ENCODE results near the gene A3GALT2.

Gene A3GALT2

GRCh38 chr1:33329600-33330305 is 8.9 kb upstream of the A3GALT2 start:
- Histone ChIP-seq H3K4me1 (ENCODE audit: control insufficient read depth, insufficient read depth, low read length) (no peaks in the 10 kb centered on the region), H3K9me3 (ENCODE audit: control insufficient read depth, insufficient read depth, low read depth, low read length) (no peaks in the 10 kb centered on the region), H3K36me3 (ENCODE audit: control insufficient read depth in 2 of 2, insufficient read depth in 1 of 2, low read length in 2 of 2) (peaks cover 14 to 100% of the 10 kb centered on the region in 2 experiments), H3K4me3 (ENCODE audit: low read depth, low read length) (no peak overlapping the region), H3K27ac (ENCODE audit: extremely low read depth, low read depth, low read length) (no peak overlapping the region)
- ChIA-PET POLR2A (interaction anchor here (1.0 kb wide), 1 partner anchor 18 kb away, joined by 4 read pairs; no protein-coding TSS in a partner anchor), CTCF (interaction anchor here (1.3 kb wide), 1 partner anchor 126 kb away, joined by 4 read pairs; no protein-coding TSS in a partner anchor)
- no peak for TF ChIP-seq ZNF2 (tag by site-specific recombination; IDR thresholded peaks at IDR 0.05)

GRCh38 chr1:33328817-33329216 is 7.9 kb upstream of the A3GALT2 start:
- H3K4me1 ChIP-seq (ENCODE audit: control insufficient read depth, insufficient read depth, low read length), result no peaks in the 10 kb centered on the region
- H3K27ac ChIP-seq (ENCODE audit: extremely low read depth, low read depth, low read length), result no peak overlapping the region
- no peak overlapping the region for H3K4me3 ChIP-seq (ENCODE audit: low read depth, low read length)
- H3K36me3 ChIP-seq (ENCODE audit: control insufficient read depth in 2 of 2, insufficient read depth in 1 of 2, low read length in 2 of 2), result peaks cover 15 to 100% of the 10 kb centered on the region in 2 experiments
- CTCF ChIA-PET, result interaction anchor here (1.3 kb wide), 1 partner anchor 127 kb away, joined by 4 read pairs; no protein-coding TSS in a partner anchor
- POLR2A ChIA-PET, result interaction anchor here (0.6 kb wide), 1 partner anchor 21 kb away, joined by 5 read pairs; no protein-coding TSS in a partner anchor
- H3K9me3 ChIP-seq (ENCODE audit: control insufficient read depth, insufficient read depth, low read depth, low read length), result no peaks in the 10 kb centered on the region
- TF ChIP-seq GLI4 (tag by site-specific recombination; IDR thresholded peaks at IDR 0.05), result no peak
- no peak for TF ChIP-seq ZBTB8A (tag by site-specific recombination; IDR thresholded peaks at IDR 0.05)
- TF ChIP-seq ZNF394 (tag by site-specific recombination; IDR thresholded peaks at IDR 0.05; ENCODE audit: borderline replicate concordance), result no peak
- no peak for TF ChIP-seq ZNF837 (tag by site-specific recombination; IDR thresholded peaks at IDR 0.05)
- no peak for TF ChIP-seq ZNF274 (IDR thresholded peaks at IDR 0.05; ENCODE audit: low read length)
- TF ChIP-seq ZNF274 (tag by site-specific recombination; IDR thresholded peaks at IDR 0.05; ENCODE audit: borderline replicate concordance), result no peak

- H3K9me3 ChIP-seq (ENCODE audit: control insufficient read depth, insufficient read depth, low read depth, low read length), result no peaks in the 10 kb centered on the region
- H3K4me1 ChIP-seq (ENCODE audit: control insufficient read depth, insufficient read depth, low read length), result no peaks in the 10 kb centered on the region
- ChIA-PET CTCF (no interaction called here), POLR2A (no interaction called here)
- H3K27ac ChIP-seq (ENCODE audit: extremely low read depth, low read depth, low read length), result no peak overlapping the region
- H3K4me3 ChIP-seq (ENCODE audit: low read depth, low read length), result no peak overlapping the region
- no peak for TF ChIP-seq ZFP3 (tag by site-specific recombination; IDR thresholded peaks at IDR 0.05; ENCODE audit: low read depth)
- TF ChIP-seq ZNF362 (tag by site-specific recombination; IDR thresholded peaks at IDR 0.05), result 0 out of 2 replicates have a peak, but pooled peaks have one; percentile 48
- peaks cover 18 to 100% of the 10 kb centered on the region in 2 experiments for H3K36me3 ChIP-seq (ENCODE audit: control insufficient read depth in 2 of 2, insufficient read depth in 1 of 2, low read length in 2 of 2)
Measured at GRCh38 chr1:33327587-33328325, 6.9 kb upstream of the A3GALT2 start.

GRCh38 chr1:33326785-33327184 is 5.9 kb upstream of the A3GALT2 start:
- TF ChIP-seq ZNF785 (tag by site-specific recombination; IDR thresholded peaks at IDR 0.05), result no peak
- no peak for TF ChIP-seq YY1 (tag by site-specific recombination; IDR thresholded peaks at IDR 0.05)
- no peak for TF ChIP-seq ZNF274 (IDR thresholded peaks at IDR 0.05; ENCODE audit: low read length)
- TF ChIP-seq ZNF274 (tag by site-specific recombination; IDR thresholded peaks at IDR 0.05; ENCODE audit: borderline replicate concordance), result no peak
- TF ChIP-seq KLF7 (tag by site-specific recombination; IDR thresholded peaks at IDR 0.05; ENCODE audit: borderline replicate concordance), result no peak
- no peak for TF ChIP-seq ZNF585B (tag by site-specific recombination; IDR thresholded peaks at IDR 0.05)
- no peak for TF ChIP-seq SP3 (tag by site-specific recombination; IDR thresholded peaks at IDR 0.05)
- ChIA-PET CTCF (interaction anchor here (1.3 kb wide), 1 partner anchor 31 kb away, joined by 3 read pairs; no protein-coding TSS in a partner anchor), POLR2A (no interaction called here)
- peaks cover 18 to 94% of the 10 kb centered on the region in 2 experiments for H3K36me3 ChIP-seq (ENCODE audit: control insufficient read depth in 2 of 2, insufficient read depth in 1 of 2, low read length in 2 of 2)
- H3K27ac ChIP-seq (ENCODE audit: extremely low read depth, low read depth, low read length), result no peak overlapping the region
- no peaks in the 10 kb centered on the region for H3K9me3 ChIP-seq (ENCODE audit: control insufficient read depth, insufficient read depth, low read depth, low read length)
- H3K4me3 ChIP-seq (ENCODE audit: low read depth, low read length), result no peak overlapping the region
- no peaks in the 10 kb centered on the region for H3K4me1 ChIP-seq (ENCODE audit: control insufficient read depth, insufficient read depth, low read length)
